Esophagus muscularis mucosa (tissue), 3 donors: ENCODE data around the gene PAX5.

Experiments
- POLR2A ChIP-seq: fragments of 450-650 bp; IDR thresholded peaks from one replicate; pipeline ENCODE4 v1.6.1; 2017; ENCODE audit warnings: antibody characterized with exemption, moderate library complexity, mild to moderate bottlenecking, low read depth
- TF ChIP-seq, protein P1 (sequence below), 3 experiments: fragments of 200-600 bp in 2 of 3; fragments of 450-650 bp in 1 of 3; sonication (generic) in 2 of 3; IDR thresholded peaks; one replicate each; pipeline ENCODE4 v1.5.1; 2017 to 2019; ENCODE audit warnings: antibody characterized with exemption in 3 of 3, mild to moderate bottlenecking in 2 of 3, moderate library complexity in 1 of 3

DNA sequence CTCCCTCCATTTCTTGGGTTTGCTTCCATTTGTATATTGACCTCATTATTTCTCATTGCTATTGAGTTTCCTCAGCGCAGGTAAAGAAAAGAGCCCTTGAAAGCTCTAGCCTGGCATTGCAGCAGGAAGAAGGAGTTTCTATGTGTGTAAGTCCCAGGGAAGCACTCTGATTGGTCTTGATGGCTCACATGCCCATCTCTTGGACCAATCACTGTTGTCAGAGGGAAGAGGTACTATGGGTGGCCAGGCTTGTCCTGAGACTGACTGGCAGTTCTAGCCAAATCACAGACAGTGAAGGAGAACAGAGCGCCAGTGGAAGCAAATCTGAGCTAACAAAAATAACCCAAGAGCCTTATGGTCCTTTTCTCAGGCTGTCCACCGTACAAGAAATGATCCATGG, 219.0 kb downstream of the PAX5 start:
- TF ChIP-seq, protein P1, sequence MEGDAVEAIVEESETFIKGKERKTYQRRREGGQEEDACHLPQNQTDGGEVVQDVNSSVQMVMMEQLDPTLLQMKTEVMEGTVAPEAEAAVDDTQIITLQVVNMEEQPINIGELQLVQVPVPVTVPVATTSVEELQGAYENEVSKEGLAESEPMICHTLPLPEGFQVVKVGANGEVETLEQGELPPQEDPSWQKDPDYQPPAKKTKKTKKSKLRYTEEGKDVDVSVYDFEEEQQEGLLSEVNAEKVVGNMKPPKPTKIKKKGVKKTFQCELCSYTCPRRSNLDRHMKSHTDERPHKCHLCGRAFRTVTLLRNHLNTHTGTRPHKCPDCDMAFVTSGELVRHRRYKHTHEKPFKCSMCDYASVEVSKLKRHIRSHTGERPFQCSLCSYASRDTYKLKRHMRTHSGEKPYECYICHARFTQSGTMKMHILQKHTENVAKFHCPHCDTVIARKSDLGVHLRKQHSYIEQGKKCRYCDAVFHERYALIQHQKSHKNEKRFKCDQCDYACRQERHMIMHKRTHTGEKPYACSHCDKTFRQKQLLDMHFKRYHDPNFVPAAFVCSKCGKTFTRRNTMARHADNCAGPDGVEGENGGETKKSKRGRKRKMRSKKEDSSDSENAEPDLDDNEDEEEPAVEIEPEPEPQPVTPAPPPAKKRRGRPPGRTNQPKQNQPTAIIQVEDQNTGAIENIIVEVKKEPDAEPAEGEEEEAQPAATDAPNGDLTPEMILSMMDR (IDR thresholded peaks at IDR 0.05), result no peak
- TF ChIP-seq POLR2A, result no peak
